BE2C (cell line): ENCODE results near the gene MED19.
"Not testable (repeated sequence)": the region's sequence is repeated elsewhere in the genome, so short reads cannot be mapped to it uniquely, and the experiment has no call there.

Experiments
- DNase-seq: peaks from one replicate; pipeline ENCODE4 v3.0.0-alpha.2; 2020
- H3K27me3 ChIP-seq: fragments of 250-450 bp; sonication (Bioruptor Pico); 2 replicates; pipeline ENCODE4 v1.5.1; 2020; ENCODE audit warnings: mild to moderate bottlenecking
- H3K36me3 ChIP-seq: fragments of 250-450 bp; sonication (Bioruptor Pico); 2 replicates; pipeline ENCODE4 v1.5.1; 2020; ENCODE audit warnings: mild to moderate bottlenecking
- H3K4me1 ChIP-seq: fragments of 250-450 bp; sonication (Bioruptor Pico); 2 replicates; pipeline ENCODE4 v1.5.1; 2020
- H3K4me3 ChIP-seq: 2 replicates; pipeline ENCODE4 v1.5.1; 2011; ENCODE audit warnings: low read depth, low read length
- H3K9me3 ChIP-seq: fragments of 250-450 bp; sonication (Bioruptor Pico); 2 replicates; pipeline ENCODE4 v1.5.1; 2020
- CTCF ChIP-seq: IDR thresholded peaks from 2 replicates; pipeline ENCODE4 v1.5.1; 2012; ENCODE audit warnings: mild to moderate bottlenecking, low read depth, low read length

The MED19 gene

GRCh38 chr11:57732661-57733060 is 20.6 kb upstream of the MED19 start:
- Histone ChIP-seq H3K4me3 (no peak overlapping the region), H3K9me3 (no peaks in the 10 kb centered on the region), H3K36me3 (no peaks in the 10 kb centered on the region), H3K27me3 (no peaks in the 10 kb centered on the region), H3K4me1 (no peaks in the 10 kb centered on the region)
- DNase-seq = no peak
- no peak for TF ChIP-seq CTCF

GRCh38 chr11:57729479-57729878 is 17.5 kb upstream of the MED19 start:
- Histone ChIP-seq H3K27me3 (no peaks in the 10 kb centered on the region), H3K36me3 (no peaks in the 10 kb centered on the region), H3K4me3 (no peak overlapping the region), H3K9me3 (no peaks in the 10 kb centered on the region), H3K4me1 (no peaks in the 10 kb centered on the region)
- no peak for TF ChIP-seq CTCF
- no peak for DNase-seq

GRCh38 chr11:57728829-57729228 is 16.8 kb upstream of the MED19 start:
- TF ChIP-seq CTCF = no peak
- DNase-seq = no peak
- no peaks in the 10 kb centered on the region for H3K36me3 ChIP-seq
- H3K27me3 ChIP-seq = no peaks in the 10 kb centered on the region
- no peaks in the 10 kb centered on the region for H3K9me3 ChIP-seq
- no peak overlapping the region for H3K4me3 ChIP-seq
- H3K4me1 ChIP-seq = no peaks in the 10 kb centered on the region

GRCh38 chr11:57727185-57727584 is 15.2 kb upstream of the MED19 start:
- Histone ChIP-seq H3K27me3 (no peaks in the 10 kb centered on the region), H3K36me3 (no peaks in the 10 kb centered on the region), H3K4me1 (no peaks in the 10 kb centered on the region), H3K4me3 (no peak overlapping the region), H3K9me3 (no peaks in the 10 kb centered on the region)
- TF ChIP-seq CTCF = no peak
- no peak for DNase-seq

GRCh38 chr11:57716726-57717125 is 4.7 kb upstream of the MED19 start:
- H3K36me3 ChIP-seq, H3K4me1 ChIP-seq, H3K9me3 ChIP-seq, H3K4me3 ChIP-seq, H3K27me3 ChIP-seq, DNase-seq: not testable (repeated sequence)

GRCh38 chr11:57713835-57714234 is 1.8 kb upstream of the MED19 start:
- Histone ChIP-seq H3K4me3 (peak overlapping the region; percentile 98), H3K36me3 (no peaks in the 10 kb centered on the region; the same call in 1 of the 2 replicates), H3K9me3 (no peaks in the 10 kb centered on the region), H3K4me1 (no peaks in the 10 kb centered on the region), H3K27me3 (no peaks in the 10 kb centered on the region)
- DNase-seq = no peak
- no peak for TF ChIP-seq CTCF
